Transverse colon (tissue), 4 donors: ENCODE results near the gene CYSTM1. TPM values are rescaled to one million over a fixed set of nuclear protein-coding genes. Genes with fewer than 3 reads are reported as not detected.

Experiments
- DNase-seq: peaks from one replicate; pipeline ENCODE4 v3.0.0-alpha.2; 2019
- H3K27ac ChIP-seq, 4 donors: fragments of 200-600 bp; sonication (generic); 2 replicates each; pipeline ENCODE4 v1.5.1; 2016 to 2018; ENCODE audit warnings: inconsistent platforms in 4 of 4
- H3K27me3 ChIP-seq: fragments of 200-600 bp; sonication (generic); 2 replicates; pipeline ENCODE4 v1.5.1; 2017; ENCODE audit warnings: inconsistent platforms
- H3K36me3 ChIP-seq, 4 donors: fragments of 200-600 bp; sonication (generic); 2 replicates each; pipeline ENCODE4 v1.5.1; 2017 to 2019; ENCODE audit warnings: inconsistent platforms in 4 of 4
- H3K4me1 ChIP-seq, 4 donors: fragments of 200-600 bp; sonication (generic); 2 replicates each; pipeline ENCODE4 v1.5.1; 2017 to 2020; ENCODE audit warnings: inconsistent platforms in 4 of 4
- H3K4me3 ChIP-seq, 4 donors: fragments of 200-600 bp; sonication (generic); 1 replicate in 1 of 4; 2 replicates in 3 of 4; pipeline versions ENCODE4 v1.5.1 to v1.6.1; 2017 to 2019; ENCODE audit warnings: inconsistent platforms in 4 of 4
- H3K9me3 ChIP-seq, 2 donors: fragments of 200-600 bp; sonication (generic); 2 replicates each; pipeline ENCODE4 v1.5.1; 2017 to 2019; ENCODE audit warnings: inconsistent platforms in 2 of 2
- CTCF ChIP-seq, 5 experiments: fragments of 200-600 bp in 3 of 5; fragments of 450-650 bp in 2 of 5; sonication (generic) in 3 of 5; IDR thresholded peaks; 1 replicate in 2 of 5; 2 replicates in 3 of 5; pipeline ENCODE4 v1.5.1; 2016 to 2017; ENCODE audit warnings: antibody characterized with exemption in 5 of 5, inconsistent platforms in 3 of 5, mild to moderate bottlenecking in 2 of 5, moderate library complexity in 1 of 5
- EP300 ChIP-seq: sonication (generic); formaldehyde crosslinking; IDR thresholded peaks from one replicate; pipeline ENCODE4 v1.6.1; 2017; ENCODE audit warnings: antibody characterized with exemption, low read depth
- POLR2A ChIP-seq: fragments of 450-650 bp; IDR thresholded peaks from one replicate; pipeline ENCODE4 v1.6.1; 2016; ENCODE audit warnings: antibody characterized with exemption, mild to moderate bottlenecking, moderate library complexity
- POLR2AphosphoS5 ChIP-seq, 3 donors: sonication (generic); formaldehyde crosslinking; IDR thresholded peaks; one replicate each; pipeline ENCODE4 v1.6.1; 2016; ENCODE audit warnings: antibody characterized with exemption in 3 of 3
- WGBS, 2 donors: methylation state at CpG; one replicate each; pipeline ENCODE4 v1.1.5; 2018; ENCODE audit warnings: low coverage in 1 of 2; 5-methylcytosine and 5-hydroxymethylcytosine counted together
- in situ Hi-C, 4 donors: fragments of 200-750 bp; cut with MboI; loops; one replicate each; pipeline versions ENCODE4 v1.15.0 to v1.15.1; 2017; ENCODE audit warnings: low sequenced_read_pairs in 3 of 4, low pct_ligation_motif_present in 1 of 4, low pct_unique_long_range_greater_than_20kb in 1 of 4
- intact Hi-C: fragments of 100-400 bp; cut with DNase I; formaldehyde crosslinking; loops from one replicate; pipeline ENCODE4 v1.15.1; 2023; ENCODE audit warnings: low total_unique reads
- total RNA-seq, 4 donors: library from RNA; depleted of rRNA; stranded (reverse); fragments of >200 nt; gene quantifications; one replicate each; pipeline ENCODE4 v1.1.0, GENCODE V29; 2016

CYSTM1 gene
- total RNA-seq, 4 donors from 2014 or later, result 32.8 to 264 (median 107) TPM

- DNase-seq, result no peak
- Histone ChIP-seq H3K27ac (no peak overlapping the region), H3K36me3 (no peaks in the 10 kb centered on the region), H3K4me3 (no peak overlapping the region), H3K4me1 (peaks cover 0 to 10% (median 0%) of the 10 kb centered on the region in 4 donors), H3K9me3 (no peaks in the 10 kb centered on the region), H3K27me3 (no peaks in the 10 kb centered on the region)
- TF ChIP-seq CTCF (IDR thresholded peaks at IDR 0.05) (no peak), POLR2AphosphoS5 (IDR thresholded peaks at IDR 0.05) (no peak), POLR2A (no peak), EP300 (no peak)
- WGBS, 2 donors, result 76 to 92% methylated on average over 2 to 5 of the region's 5 CpGs
- in situ Hi-C loops, result no loop called here
- intact Hi-C loops, result no loop called here
These were observed 43.8 kb upstream of the CYSTM1 start for GRCh38 chr5:140130949-140131733.

DNA sequence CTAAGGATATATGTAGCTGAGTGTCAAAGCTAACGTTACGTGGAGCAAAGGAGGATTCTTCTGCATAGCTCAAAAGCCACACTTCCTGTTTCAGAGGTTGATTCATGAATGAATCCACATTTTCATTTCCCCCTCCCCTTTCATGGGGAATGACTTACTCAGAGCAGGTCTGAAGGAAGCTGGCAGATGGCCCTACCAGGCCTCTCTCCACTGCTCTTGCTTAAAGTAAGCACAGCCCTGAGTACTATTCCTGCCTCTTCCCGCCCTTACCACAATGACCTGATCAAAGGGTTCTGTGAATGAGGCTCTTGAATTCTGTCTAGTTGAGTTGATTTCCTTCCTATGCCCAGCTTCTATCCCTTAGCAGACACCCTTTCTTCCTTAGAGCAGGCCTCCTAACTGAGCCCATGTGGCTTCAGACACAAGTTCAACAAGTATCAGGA lies 43.0 kb upstream of the CYSTM1 start:
- H3K27ac ChIP-seq, result no peak overlapping the region
- no peaks in the 10 kb centered on the region for H3K9me3 ChIP-seq
- H3K4me3 ChIP-seq, result no peak overlapping the region
- TF ChIP-seq CTCF (IDR thresholded peaks at IDR 0.05) (no peak), POLR2AphosphoS5 (IDR thresholded peaks at IDR 0.05) (no peak), EP300 (no peak), POLR2A (no peak)
- H3K36me3 ChIP-seq, result no peaks in the 10 kb centered on the region
- peaks cover 0 to 10% (median 0%) of the 10 kb centered on the region in 4 donors for H3K4me1 ChIP-seq
- in situ Hi-C loops, result no loop called here
- H3K27me3 ChIP-seq, result no peaks in the 10 kb centered on the region
- DNase-seq, result no peak
- intact Hi-C loops, result no loop called here
- 48 to 65% methylated on average over 2 to 3 of the region's 3 CpGs for WGBS, 2 donors

GRCh38 chr5:140133514-140134167 lies 41.3 kb upstream of the CYSTM1 start:
- intact Hi-C loops (no loop called here), in situ Hi-C loops (no loop called here)
- 93% methylated on average over 4 of the region's 4 CpGs; no CpG with 5 or more reads in 1 of the 2 donors for WGBS, 2 donors
- H3K4me1 ChIP-seq, result peaks cover 0 to 10% (median 0%) of the 10 kb centered on the region in 4 donors
- no peak overlapping the region for H3K27ac ChIP-seq
- H3K27me3 ChIP-seq, result no peaks in the 10 kb centered on the region
- no peak for TF ChIP-seq CTCF (IDR thresholded peaks at IDR 0.05)
- H3K9me3 ChIP-seq, result no peaks in the 10 kb centered on the region
- no peak for DNase-seq
- H3K36me3 ChIP-seq, result no peaks in the 10 kb centered on the region
- H3K4me3 ChIP-seq, result no peak overlapping the region

GRCh38 chr5:140134277-140134935 lies 40.6 kb upstream of the CYSTM1 start:
- Histone ChIP-seq H3K4me3 (no peak overlapping the region), H3K36me3 (no peaks in the 10 kb centered on the region), H3K4me1 (peaks cover 0 to 10% (median 0%) of the 10 kb centered on the region in 4 donors), H3K9me3 (no peaks in the 10 kb centered on the region), H3K27ac (no peak overlapping the region), H3K27me3 (no peaks in the 10 kb centered on the region)
- no peak for TF ChIP-seq POLR2AphosphoS5 (IDR thresholded peaks at IDR 0.05)
- no peak for TF ChIP-seq CTCF (IDR thresholded peaks at IDR 0.05)
- no peak for TF ChIP-seq EP300
- no peak for TF ChIP-seq POLR2A
- 93 to 95% methylated on average over 2 of the region's 2 CpGs for WGBS, 2 donors
- DNase-seq, result no peak
- in situ Hi-C loops (no loop called here), intact Hi-C loops (no loop called here)
